Anterior cingulate cortex (tissue), 58 donors: ENCODE measurements around the gene TTC7B.
A peak's percentile ranks its signal among the peaks of the same experiment; 100 is the strongest.

Source experiments
- DNase-seq, 58 donors: peaks; one replicate each; lab custom pipeline; 2025; lab: John Stamatoyannopoulos, UW

The TTC7B gene

GRCh38 chr14:90682615-90683014, 133.6 kb downstream of the TTC7B start:
- no peak for DNase-seq

- DNase-seq = no peak
Measured at GRCh38 chr14:90681929-90682328, 134.3 kb downstream of the TTC7B start.

DNA sequence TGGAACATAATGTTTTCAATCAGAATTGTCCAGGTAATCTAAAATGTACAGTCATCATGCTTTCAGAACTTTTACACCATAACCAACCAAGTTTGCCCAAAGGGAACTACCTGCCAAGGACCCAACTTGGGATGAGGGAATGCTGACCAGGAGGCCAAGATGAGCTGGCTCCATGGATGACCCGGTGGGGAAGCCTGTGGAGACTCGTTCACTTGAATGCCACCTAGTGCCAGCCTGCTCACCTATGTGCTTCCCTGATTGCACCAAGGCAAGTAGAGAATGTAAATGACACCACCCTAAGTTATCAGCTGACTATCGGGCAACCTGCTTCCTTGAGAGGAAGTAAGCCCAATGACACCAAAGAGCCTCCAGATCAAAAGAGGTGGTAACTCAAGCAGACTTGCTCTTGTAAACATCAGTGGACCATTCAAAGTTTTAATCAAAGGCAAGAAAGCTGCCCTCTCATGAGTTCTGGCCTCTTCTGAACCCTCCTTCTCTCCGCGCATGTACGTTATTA, 137.3 kb downstream of the TTC7B start:
- DNase-seq = no peak

- DNase-seq = no peak
Measured at GRCh38 chr14:90678420-90678819, 137.8 kb downstream of the TTC7B start.

- DNase-seq = no peak
Measured at GRCh38 chr14:90677484-90678050, 138.7 kb downstream of the TTC7B start.

- peak in 1 of 58 donors; percentile 22 for DNase-seq
Measured at GRCh38 chr14:90676912-90677311, 139.3 kb downstream of the TTC7B start.

- no peak for DNase-seq
Measured at GRCh38 chr14:90676356-90676755, 139.9 kb downstream of the TTC7B start.

- DNase-seq = peak in 3 of 58 donors; percentile 29 to 45 (median 34)
Measured at GRCh38 chr14:90675399-90675798, 140.8 kb downstream of the TTC7B start.

- DNase-seq = no peak
Measured at GRCh38 chr14:90674716-90675115, 141.5 kb downstream of the TTC7B start.

GRCh38 chr14:90674043-90674670, 142.1 kb downstream of the TTC7B start:
- peak in 3 of 58 donors; percentile 21 to 37 (median 30) for DNase-seq

- peak in 6 of 58 donors; percentile 22 to 61 (median 40) for DNase-seq
Measured at GRCh38 chr14:90671382-90672234, 144.6 kb downstream of the TTC7B start.

- DNase-seq = no peak
Measured at GRCh38 chr14:90669731-90670130, 146.5 kb downstream of the TTC7B start.

- no peak for DNase-seq
Measured at GRCh38 chr14:90666571-90666970, 149.7 kb downstream of the TTC7B start.

DNA sequence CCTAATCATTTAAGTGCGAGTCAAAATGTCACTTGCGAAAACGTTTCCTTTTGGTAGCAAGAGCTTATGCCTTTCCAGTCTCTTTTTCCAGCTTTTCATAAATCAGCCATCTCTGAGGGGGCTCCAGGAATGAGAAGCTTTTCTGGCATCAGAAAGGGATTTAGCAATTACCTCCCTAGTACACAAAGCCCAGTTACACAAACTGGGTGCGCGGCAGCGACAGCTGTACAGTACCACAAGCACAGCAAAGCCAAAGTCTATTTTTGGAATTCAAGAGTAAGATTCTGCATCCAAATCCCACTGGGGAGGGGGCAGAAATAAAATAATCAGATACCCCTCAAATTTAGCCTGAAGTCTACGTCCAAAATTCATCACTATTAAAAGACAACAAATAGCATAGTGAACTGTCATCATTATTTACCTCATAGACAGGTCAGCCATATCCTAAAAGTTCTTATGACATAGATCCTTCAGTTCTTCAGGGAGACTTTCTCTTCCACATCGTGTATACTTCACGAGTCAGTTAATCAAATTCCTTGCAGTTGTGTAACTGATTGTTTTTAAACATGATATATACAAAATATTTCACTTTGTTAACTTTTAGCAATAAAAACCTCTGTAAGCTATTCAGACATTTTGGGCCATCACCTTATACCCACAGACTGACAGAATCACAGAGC, 150.8 kb downstream of the TTC7B start:
- no peak for DNase-seq

GRCh38 chr14:90664911-90665310, 151.3 kb downstream of the TTC7B start:
- no peak for DNase-seq

DNA sequence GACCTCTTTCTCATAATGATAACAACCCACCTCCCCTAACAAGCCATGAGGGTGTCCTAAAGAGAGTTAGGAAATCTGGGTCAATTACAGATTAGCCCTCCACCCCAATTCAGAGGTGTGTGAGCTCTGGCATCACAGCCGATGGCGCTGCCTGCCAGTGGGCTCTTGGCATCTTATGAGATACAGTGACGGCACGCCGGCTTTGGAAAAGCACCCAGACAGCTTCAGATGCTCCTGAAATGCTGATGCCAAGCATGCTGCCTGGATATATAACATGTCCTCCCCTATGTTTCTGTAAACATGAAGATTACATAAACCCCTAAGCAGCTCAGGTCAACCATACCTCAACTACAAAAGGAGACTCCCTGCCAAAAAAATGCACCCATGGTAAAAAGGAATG, 152.6 kb downstream of the TTC7B start:
- peak in 3 of 58 donors; percentile 31 to 44 (median 33) for DNase-seq

GRCh38 chr14:90663140-90663539, 153.1 kb downstream of the TTC7B start:
- no peak for DNase-seq

DNA sequence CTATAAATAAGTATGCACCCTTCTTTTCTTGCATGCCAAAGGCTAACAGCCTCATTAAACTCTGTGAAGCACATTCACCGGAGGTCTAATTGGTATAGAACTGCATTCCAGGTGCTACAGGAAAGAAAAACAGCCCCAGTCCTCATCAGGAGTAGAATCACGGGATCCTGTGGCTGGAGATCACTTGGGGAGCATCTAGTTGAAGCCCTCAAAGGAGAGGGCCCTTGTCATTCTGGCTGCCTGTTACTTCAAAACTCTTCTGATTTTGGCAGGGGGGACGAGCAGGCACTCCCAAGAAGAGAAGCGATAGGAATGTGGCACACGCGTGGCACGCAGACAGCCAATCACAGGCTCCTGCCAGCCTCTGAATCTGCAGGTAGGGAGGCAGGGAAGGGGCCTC, 154.4 kb downstream of the TTC7B start:
- DNase-seq = peak in 2 of 58 donors; percentile 26

DNA sequence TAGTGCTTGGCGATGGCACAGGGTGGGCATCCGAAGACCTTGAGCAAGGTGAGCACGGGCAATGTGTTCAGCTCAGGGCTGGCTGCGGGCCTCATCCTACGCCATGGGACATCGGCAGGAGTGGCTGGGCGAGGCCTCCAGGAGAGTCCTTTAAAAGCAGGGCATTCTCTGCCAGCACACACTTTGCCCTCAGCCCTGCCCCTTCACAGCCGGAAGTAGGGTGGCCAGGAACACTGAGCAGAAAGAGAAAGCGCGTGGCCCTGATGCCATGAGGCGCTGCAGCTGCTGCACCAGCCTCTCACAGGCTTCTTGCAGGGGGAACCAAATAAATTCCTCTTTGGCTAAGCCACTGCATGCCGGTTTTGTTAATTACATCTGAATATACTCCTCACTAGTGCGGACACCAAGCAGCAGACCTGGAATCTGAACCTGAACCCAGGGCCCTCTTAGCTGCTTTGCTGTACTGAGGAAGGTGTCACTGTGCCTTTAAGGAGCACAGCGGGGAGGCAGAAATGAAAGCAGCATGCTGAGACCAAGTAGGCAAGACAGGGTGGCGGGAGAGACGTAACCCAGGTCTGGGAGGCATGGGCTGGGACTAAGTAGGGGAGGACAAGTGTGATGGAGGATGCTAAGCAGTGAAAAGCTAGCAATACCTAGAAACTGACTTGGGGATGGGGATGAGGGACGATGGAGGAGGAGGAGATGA, 155.2 kb downstream of the TTC7B start:
- peak in 4 of 58 donors; percentile 57 to 66 (median 61) for DNase-seq

- DNase-seq = no peak
Measured at GRCh38 chr14:90659156-90659555, 157.1 kb downstream of the TTC7B start.
